ENCODE data around the gene NETO1.

Gene NETO1

GRCh38 chr18:72742002-72742401 lies 125.8 kb downstream of the NETO1 start:
- WGBS, 2 experiments, result 83 to 100% methylated on average over 1 of the region's 1 CpG
- Histone ChIP-seq H3K4me3 (ENCODE audit: insufficient read depth, low read depth, low read length) (no peak overlapping the region), H3K27me3 (ENCODE audit: control insufficient read depth, insufficient read depth, low read length, poor library complexity, severe bottlenecking) (no peaks in the 10 kb centered on the region), H3K4me1 (ENCODE audit: control insufficient read depth, insufficient read depth, low read length) (no peaks in the 10 kb centered on the region), H3K36me3 (ENCODE audit: control insufficient read depth, insufficient read depth, low read length) (no peaks in the 10 kb centered on the region), H3K27ac (ENCODE audit: insufficient read depth, low read depth, low read length, poor library complexity, severe bottlenecking) (no peak overlapping the region), H3K9me3 (ENCODE audit: control insufficient read depth, low read length) (no peaks in the 10 kb centered on the region)

GRCh38 chr18:72738136-72738535 lies 129.7 kb downstream of the NETO1 start:
- Histone ChIP-seq H3K4me1 (ENCODE audit: control insufficient read depth, insufficient read depth, low read length) (no peaks in the 10 kb centered on the region), H3K27ac (ENCODE audit: insufficient read depth, low read depth, low read length, poor library complexity, severe bottlenecking) (no peak overlapping the region), H3K36me3 (ENCODE audit: control insufficient read depth, insufficient read depth, low read length) (no peaks in the 10 kb centered on the region), H3K9me3 (ENCODE audit: control insufficient read depth, low read length) (no peaks in the 10 kb centered on the region), H3K4me3 (ENCODE audit: insufficient read depth, low read depth, low read length) (no peak overlapping the region), H3K27me3 (ENCODE audit: control insufficient read depth, insufficient read depth, low read length, poor library complexity, severe bottlenecking) (no peaks in the 10 kb centered on the region)
- WGBS, 2 experiments, result 88 to 92% methylated on average over 3 to 4 of the region's 4 CpGs

- Histone ChIP-seq H3K27me3 (ENCODE audit: control insufficient read depth, insufficient read depth, low read length, poor library complexity, severe bottlenecking) (no peaks in the 10 kb centered on the region), H3K9me3 (ENCODE audit: control insufficient read depth, low read length) (no peaks in the 10 kb centered on the region), H3K36me3 (ENCODE audit: control insufficient read depth, insufficient read depth, low read length) (no peaks in the 10 kb centered on the region), H3K27ac (ENCODE audit: insufficient read depth, low read depth, low read length, poor library complexity, severe bottlenecking) (no peak overlapping the region), H3K4me3 (ENCODE audit: insufficient read depth, low read depth, low read length) (no peak overlapping the region), H3K4me1 (ENCODE audit: control insufficient read depth, insufficient read depth, low read length) (no peaks in the 10 kb centered on the region)
- WGBS, 2 experiments, result 87 to 90% methylated on average over 6 of the region's 6 CpGs
Measured at GRCh38 chr18:72727776-72728175, 140.0 kb downstream of the NETO1 start.

GRCh38 chr18:72727038-72727655 lies 140.6 kb downstream of the NETO1 start:
- 92 to 94% methylated on average over 5 of the region's 5 CpGs for WGBS, 2 experiments

GRCh38 chr18:72726201-72726600 lies 141.6 kb downstream of the NETO1 start:
- 94 to 97% methylated on average over 4 of the region's 4 CpGs for WGBS, 2 experiments
- Histone ChIP-seq H3K36me3 (ENCODE audit: control insufficient read depth, insufficient read depth, low read length) (no peaks in the 10 kb centered on the region), H3K27me3 (ENCODE audit: control insufficient read depth, insufficient read depth, low read length, poor library complexity, severe bottlenecking) (no peaks in the 10 kb centered on the region), H3K4me1 (ENCODE audit: control insufficient read depth, insufficient read depth, low read length) (no peaks in the 10 kb centered on the region), H3K4me3 (ENCODE audit: insufficient read depth, low read depth, low read length) (no peak overlapping the region), H3K27ac (ENCODE audit: insufficient read depth, low read depth, low read length, poor library complexity, severe bottlenecking) (no peak overlapping the region), H3K9me3 (ENCODE audit: control insufficient read depth, low read length) (no peaks in the 10 kb centered on the region)

More at GRCh38 chr18:72727038-72727655, 140.6 kb downstream of the NETO1 start:
- Histone ChIP-seq H3K27me3 (ENCODE audit: control insufficient read depth, insufficient read depth, low read length, poor library complexity, severe bottlenecking) (no peaks in the 10 kb centered on the region), H3K4me1 (ENCODE audit: control insufficient read depth, insufficient read depth, low read length) (no peaks in the 10 kb centered on the region), H3K36me3 (ENCODE audit: control insufficient read depth, insufficient read depth, low read length) (no peaks in the 10 kb centered on the region), H3K4me3 (ENCODE audit: insufficient read depth, low read depth, low read length) (no peak overlapping the region), H3K9me3 (ENCODE audit: control insufficient read depth, low read length) (no peaks in the 10 kb centered on the region), H3K27ac (ENCODE audit: insufficient read depth, low read depth, low read length, poor library complexity, severe bottlenecking) (no peak overlapping the region)

GRCh38 chr18:72721330-72721729 lies 146.5 kb downstream of the NETO1 start:
- WGBS, 2 experiments, result 77 to 94% methylated on average over 2 of the region's 3 CpGs
- H3K27me3 ChIP-seq (ENCODE audit: control insufficient read depth, insufficient read depth, low read length, poor library complexity, severe bottlenecking), result no peaks in the 10 kb centered on the region
- H3K4me1 ChIP-seq (ENCODE audit: control insufficient read depth, insufficient read depth, low read length), result no peaks in the 10 kb centered on the region
- no peak overlapping the region for H3K4me3 ChIP-seq (ENCODE audit: insufficient read depth, low read depth, low read length)
- no peak overlapping the region for H3K27ac ChIP-seq (ENCODE audit: insufficient read depth, low read depth, low read length, poor library complexity, severe bottlenecking)
- no peaks in the 10 kb centered on the region for H3K9me3 ChIP-seq (ENCODE audit: control insufficient read depth, low read length)
- no peaks in the 10 kb centered on the region for H3K36me3 ChIP-seq (ENCODE audit: control insufficient read depth, insufficient read depth, low read length)

GRCh38 chr18:72720116-72720515 lies 147.7 kb downstream of the NETO1 start:
- Histone ChIP-seq H3K4me3 (ENCODE audit: insufficient read depth, low read depth, low read length) (no peak overlapping the region), H3K4me1 (ENCODE audit: control insufficient read depth, insufficient read depth, low read length) (no peaks in the 10 kb centered on the region), H3K36me3 (ENCODE audit: control insufficient read depth, insufficient read depth, low read length) (no peaks in the 10 kb centered on the region), H3K9me3 (ENCODE audit: control insufficient read depth, low read length) (no peaks in the 10 kb centered on the region), H3K27ac (ENCODE audit: insufficient read depth, low read depth, low read length, poor library complexity, severe bottlenecking) (no peak overlapping the region), H3K27me3 (ENCODE audit: control insufficient read depth, insufficient read depth, low read length, poor library complexity, severe bottlenecking) (no peaks in the 10 kb centered on the region)
- WGBS, 2 experiments, result 80 to 96% methylated on average over 2 of the region's 3 CpGs

- 88 to 94% methylated on average over 4 of the region's 4 CpGs for WGBS, 2 experiments
- H3K4me1 ChIP-seq (ENCODE audit: control insufficient read depth, insufficient read depth, low read length), result no peaks in the 10 kb centered on the region
- H3K36me3 ChIP-seq (ENCODE audit: control insufficient read depth, insufficient read depth, low read length), result no peaks in the 10 kb centered on the region
- no peaks in the 10 kb centered on the region for H3K9me3 ChIP-seq (ENCODE audit: control insufficient read depth, low read length)
- H3K27ac ChIP-seq (ENCODE audit: insufficient read depth, low read depth, low read length, poor library complexity, severe bottlenecking), result no peak overlapping the region
- H3K4me3 ChIP-seq (ENCODE audit: insufficient read depth, low read depth, low read length), result no peak overlapping the region
- no peaks in the 10 kb centered on the region for H3K27me3 ChIP-seq (ENCODE audit: control insufficient read depth, insufficient read depth, low read length, poor library complexity, severe bottlenecking)
Measured at GRCh38 chr18:72704202-72704601, 163.6 kb downstream of the NETO1 start.

GRCh38 chr18:72700961-72701710 lies 166.7 kb downstream of the NETO1 start:
- Histone ChIP-seq H3K27ac (ENCODE audit: insufficient read depth, low read depth, low read length, poor library complexity, severe bottlenecking) (no peak overlapping the region), H3K4me1 (ENCODE audit: control insufficient read depth, insufficient read depth, low read length) (no peaks in the 10 kb centered on the region), H3K9me3 (ENCODE audit: control insufficient read depth, low read length) (no peaks in the 10 kb centered on the region), H3K27me3 (ENCODE audit: control insufficient read depth, insufficient read depth, low read length, poor library complexity, severe bottlenecking) (no peaks in the 10 kb centered on the region), H3K4me3 (ENCODE audit: insufficient read depth, low read depth, low read length) (no peak overlapping the region), H3K36me3 (ENCODE audit: control insufficient read depth, insufficient read depth, low read length) (no peaks in the 10 kb centered on the region)
- 4 to 29% methylated on average over 1 of the region's 1 CpG for WGBS, 2 experiments

- H3K27ac ChIP-seq (ENCODE audit: insufficient read depth, low read depth, low read length, poor library complexity, severe bottlenecking), result no peak overlapping the region
- no peak overlapping the region for H3K4me3 ChIP-seq (ENCODE audit: insufficient read depth, low read depth, low read length)
- no peaks in the 10 kb centered on the region for H3K36me3 ChIP-seq (ENCODE audit: control insufficient read depth, insufficient read depth, low read length)
- H3K4me1 ChIP-seq (ENCODE audit: control insufficient read depth, insufficient read depth, low read length), result no peaks in the 10 kb centered on the region
- no peaks in the 10 kb centered on the region for H3K27me3 ChIP-seq (ENCODE audit: control insufficient read depth, insufficient read depth, low read length, poor library complexity, severe bottlenecking)
- WGBS, 2 experiments, result 86 to 96% methylated on average over 5 of the region's 6 CpGs
- no peaks in the 10 kb centered on the region for H3K9me3 ChIP-seq (ENCODE audit: control insufficient read depth, low read length)
Measured at GRCh38 chr18:72697706-72698105, 170.1 kb downstream of the NETO1 start.

Measured in ectodermal cell (in vitro differentiated cells).